Measurements from ENCODE around the gene GLG1.

GRCh38 chr16:74456290-74456625 is 150.7 kb downstream of the GLG1 start:
- TF ChIP-seq CTCF (conservative IDR thresholded peaks at IDR 0.05 in 1 of 2, IDR thresholded peaks at IDR 0.05 in 1 of 2; ENCODE audit: extremely low read depth in 1 of 2, insufficient read depth in 1 of 2, low read depth in 1 of 2, low read length in 2 of 2) (no peak), EZH2 (IDR thresholded peaks at IDR 0.05; ENCODE audit: borderline replicate concordance, low read length) (no peak)
